WTC11 (cell line): ENCODE measurements around the gene NCAM2. TPM values are rescaled to one million over a fixed set of nuclear protein-coding genes. Genes with fewer than 3 reads are reported as not detected.

Experiments
- ATAC-seq: fragments of 200-7000 bp; cut with Tn5 transposase; 2 replicates; pipeline ENCODE4 v1.10.0; 2021; ENCODE audit warnings: mild to moderate bottlenecking, moderate library complexity
- CTCF ChIA-PET: fragments of 300-600 bp; sonication (Branson Sonifier 250); formaldehyde crosslinking; loops from one replicate; lab custom pipeline; 2021; ENCODE audit warnings: antibody characterized with exemption; lab: Charles Lee
- POLR2A ChIA-PET: fragments of 350-600 bp; sonication (Branson Sonifier 250); formaldehyde crosslinking; loops from one replicate; lab custom pipeline; 2021; ENCODE audit warnings: antibody characterized with exemption; lab: Charles Lee
- DNase-seq: peaks from one replicate; pipeline ENCODE4 v3.0.0; 2021; ENCODE audit warnings: low spot score
- H3K27ac Mint-ChIP-seq: 2 replicates; pipeline ENCODE4 v1.8.0; 2021; ENCODE audit warnings: mixed read lengths
- H3K27me3 Mint-ChIP-seq: 2 replicates; pipeline ENCODE4 v1.8.0; 2021; ENCODE audit warnings: low read depth, mild to moderate bottlenecking, moderate library complexity, mixed read lengths
- H3K36me3 Mint-ChIP-seq: 2 replicates; pipeline ENCODE4 v1.8.0; 2021; ENCODE audit warnings: mixed read lengths
- H3K4me1 Mint-ChIP-seq: 2 replicates; pipeline ENCODE4 v1.8.0; 2022; ENCODE audit warnings: mixed read lengths
- H3K4me3 Mint-ChIP-seq: 2 replicates; pipeline ENCODE4 v1.8.0; 2021; ENCODE audit warnings: mild to moderate bottlenecking, moderate library complexity, mixed read lengths
- H3K9me3 Mint-ChIP-seq: 2 replicates; pipeline ENCODE4 v1.8.0; 2021; ENCODE audit warnings: mixed read lengths
- ATF1 ChIP-seq: sonication (generic); formaldehyde crosslinking; IDR thresholded peaks from 2 replicates; pipeline ENCODE4 v1.8.1; 2023; ENCODE audit warnings: mild to moderate bottlenecking, moderate library complexity, missing genetic modification reagents
- CBFB ChIP-seq: sonication (generic); formaldehyde crosslinking; IDR thresholded peaks from 2 replicates; pipeline ENCODE4 v1.8.1; 2022; ENCODE audit warnings: mild to moderate bottlenecking, low read depth, missing genetic modification reagents
- ESRRA ChIP-seq: sonication (generic); formaldehyde crosslinking; IDR thresholded peaks from 2 replicates; pipeline ENCODE4 v1.8.1; 2022; ENCODE audit warnings: mild to moderate bottlenecking, missing genetic modification reagents, borderline replicate concordance
- ETV6 ChIP-seq: sonication (generic); formaldehyde crosslinking; IDR thresholded peaks from 2 replicates; pipeline ENCODE4 v1.8.1; 2022; ENCODE audit warnings: mild to moderate bottlenecking, missing genetic modification reagents
- FOXK1 ChIP-seq: sonication (generic); formaldehyde crosslinking; IDR thresholded peaks from 2 replicates; pipeline ENCODE4 v1.8.0; 2022; ENCODE audit warnings: mild to moderate bottlenecking, moderate library complexity, missing genetic modification reagents
- GTF2I ChIP-seq: fragments of 250-450 bp; sonication (Bioruptor Pico); conservative IDR thresholded peaks from 2 replicates; pipeline ENCODE4 v1.4.0; 2021; ENCODE audit warnings: mild to moderate bottlenecking
- MYBL2 ChIP-seq: sonication (generic); formaldehyde crosslinking; IDR thresholded peaks from 2 replicates; pipeline ENCODE4 v1.8.1; 2023; ENCODE audit warnings: mild to moderate bottlenecking, moderate library complexity, missing genetic modification reagents
- NFATC4 ChIP-seq: fragments of 250-450 bp; sonication (Bioruptor Pico); IDR thresholded peaks from 2 replicates; pipeline ENCODE4 v1.9.0; 2021; ENCODE audit warnings: mild to moderate bottlenecking
- NR1H2 ChIP-seq: sonication (generic); formaldehyde crosslinking; IDR thresholded peaks from 2 replicates; pipeline ENCODE4 v1.9.0; 2021; ENCODE audit warnings: mild to moderate bottlenecking, moderate library complexity, missing genetic modification reagents
- RELA ChIP-seq: sonication (generic); formaldehyde crosslinking; IDR thresholded peaks from 2 replicates; pipeline ENCODE4 v1.8.1; 2022; ENCODE audit warnings: missing genetic modification reagents, mild to moderate bottlenecking, borderline replicate concordance
- TP53 ChIP-seq: sonication (generic); formaldehyde crosslinking; IDR thresholded peaks from 2 replicates; pipeline ENCODE4 v1.8.1; 2023; ENCODE audit warnings: mild to moderate bottlenecking, missing genetic modification reagents
- USF2 ChIP-seq: sonication (generic); formaldehyde crosslinking; IDR thresholded peaks from 2 replicates; pipeline ENCODE4 v1.8.1; 2023; ENCODE audit warnings: mild to moderate bottlenecking, missing genetic modification reagents, moderate library complexity
- ZNF138 ChIP-seq: sonication (generic); formaldehyde crosslinking; conservative IDR thresholded peaks from 2 replicates; pipeline ENCODE4 v1.8.1; 2022; ENCODE audit warnings: mild to moderate bottlenecking, moderate library complexity, missing genetic modification reagents
- ZNF263 ChIP-seq: sonication (generic); formaldehyde crosslinking; IDR thresholded peaks from 2 replicates; pipeline ENCODE4 v1.8.1; 2022; ENCODE audit warnings: low read depth, mild to moderate bottlenecking, moderate library complexity, missing genetic modification reagents
- ZNF281 ChIP-seq: sonication (generic); formaldehyde crosslinking; IDR thresholded peaks from 2 replicates; pipeline ENCODE4 v1.8.0; 2023; ENCODE audit warnings: mild to moderate bottlenecking, missing genetic modification reagents
- ZNF317 ChIP-seq: sonication (generic); formaldehyde crosslinking; IDR thresholded peaks from 2 replicates; pipeline ENCODE4 v1.8.1; 2023; ENCODE audit warnings: low read depth, mild to moderate bottlenecking, moderate library complexity, missing genetic modification reagents, borderline replicate concordance
- ZNF396 ChIP-seq: fragments of 250-450 bp; sonication (Bioruptor Pico); IDR thresholded peaks from 2 replicates; pipeline ENCODE4 v1.8.0; 2021; ENCODE audit warnings: mild to moderate bottlenecking, moderate library complexity, borderline replicate concordance
- ZNF671 ChIP-seq: fragments of 250-450 bp; sonication (Bioruptor Pico); IDR thresholded peaks from 2 replicates; pipeline ENCODE4 v1.8.0; 2021; ENCODE audit warnings: mild to moderate bottlenecking
- total RNA-seq: library from RNA; stranded (reverse); gene quantifications from 3 replicates; pipeline ENCODE4 v1.2.3, GENCODE V29; 2021
- TF ChIP-seq, protein P1 (sequence below): sonication (generic); formaldehyde crosslinking; IDR thresholded peaks from 2 replicates; pipeline ENCODE4 v1.8.0; 2022; ENCODE audit warnings: missing genetic modification reagents
- TF ChIP-seq, protein P2 (sequence below): fragments of 250-450 bp; sonication (Bioruptor Pico); IDR thresholded peaks from 2 replicates; pipeline ENCODE4 v2.1.2; 2022; ENCODE audit warnings: mild to moderate bottlenecking, moderate library complexity
- TF ChIP-seq, protein P3 (sequence below): sonication (generic); formaldehyde crosslinking; IDR thresholded peaks from 2 replicates; pipeline ENCODE4 v1.8.0; 2022; ENCODE audit warnings: mild to moderate bottlenecking, missing genetic modification reagents

NCAM2 gene
- total RNA-seq, 1 experiment from 2014 or later, result 1.6 TPM

DNA sequence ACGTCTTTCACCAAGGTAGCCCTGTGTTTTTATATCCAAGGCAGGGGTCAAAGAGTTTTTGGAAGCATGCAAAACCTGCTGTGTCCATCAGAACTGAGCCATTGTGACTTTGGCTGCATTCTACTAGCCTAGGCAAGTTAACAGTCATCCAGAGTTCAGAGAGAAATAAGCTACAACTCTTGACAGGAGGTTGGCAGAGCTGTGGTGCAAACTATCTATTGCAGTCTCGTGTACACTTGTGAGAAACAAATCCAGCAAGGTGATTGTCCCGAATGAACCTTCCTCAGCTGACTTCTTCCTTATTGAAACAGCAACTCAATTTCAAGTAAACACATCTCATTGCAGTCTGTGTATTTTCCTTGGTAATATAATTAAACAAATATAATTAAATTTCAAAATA, 124.5 kb downstream of the NCAM2 start (continued):
- TF ChIP-seq, protein P1, sequence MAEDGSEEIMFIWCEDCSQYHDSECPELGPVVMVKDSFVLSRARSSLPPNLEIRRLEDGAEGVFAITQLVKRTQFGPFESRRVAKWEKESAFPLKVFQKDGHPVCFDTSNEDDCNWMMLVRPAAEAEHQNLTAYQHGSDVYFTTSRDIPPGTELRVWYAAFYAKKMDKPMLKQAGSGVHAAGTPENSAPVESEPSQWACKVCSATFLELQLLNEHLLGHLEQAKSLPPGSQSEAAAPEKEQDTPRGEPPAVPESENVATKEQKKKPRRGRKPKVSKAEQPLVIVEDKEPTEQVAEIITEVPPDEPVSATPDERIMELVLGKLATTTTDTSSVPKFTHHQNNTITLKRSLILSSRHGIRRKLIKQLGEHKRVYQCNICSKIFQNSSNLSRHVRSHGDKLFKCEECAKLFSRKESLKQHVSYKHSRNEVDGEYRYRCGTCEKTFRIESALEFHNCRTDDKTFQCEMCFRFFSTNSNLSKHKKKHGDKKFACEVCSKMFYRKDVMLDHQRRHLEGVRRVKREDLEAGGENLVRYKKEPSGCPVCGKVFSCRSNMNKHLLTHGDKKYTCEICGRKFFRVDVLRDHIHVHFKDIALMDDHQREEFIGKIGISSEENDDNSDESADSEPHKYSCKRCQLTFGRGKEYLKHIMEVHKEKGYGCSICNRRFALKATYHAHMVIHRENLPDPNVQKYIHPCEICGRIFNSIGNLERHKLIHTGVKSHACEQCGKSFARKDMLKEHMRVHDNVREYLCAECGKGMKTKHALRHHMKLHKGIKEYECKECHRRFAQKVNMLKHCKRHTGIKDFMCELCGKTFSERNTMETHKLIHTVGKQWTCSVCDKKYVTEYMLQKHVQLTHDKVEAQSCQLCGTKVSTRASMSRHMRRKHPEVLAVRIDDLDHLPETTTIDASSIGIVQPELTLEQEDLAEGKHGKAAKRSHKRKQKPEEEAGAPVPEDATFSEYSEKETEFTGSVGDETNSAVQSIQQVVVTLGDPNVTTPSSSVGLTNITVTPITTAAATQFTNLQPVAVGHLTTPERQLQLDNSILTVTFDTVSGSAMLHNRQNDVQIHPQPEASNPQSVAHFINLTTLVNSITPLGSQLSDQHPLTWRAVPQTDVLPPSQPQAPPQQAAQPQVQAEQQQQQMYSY (CRISPR knock-in tag), result no peak
- TF ChIP-seq ATF1 (CRISPR knock-in tag) (no peak), CBFB (CRISPR knock-in tag) (no peak)

GRCh38 chr21:21132390-21132789, 134.2 kb downstream of the NCAM2 start:
- ATAC-seq (no peak), DNase-seq (no peak)
- H3K9me3 Mint-ChIP-seq, result peaks cover 3% of the 10 kb centered on the region; the same call in 1 of the 2 replicates
- no peaks in the 10 kb centered on the region for H3K36me3 Mint-ChIP-seq
- no peak for TF ChIP-seq RELA (CRISPR knock-in tag)
- no peak for TF ChIP-seq ZNF281 (CRISPR knock-in tag)
- TF ChIP-seq GTF2I, result no peak
- TF ChIP-seq ESRRA (CRISPR knock-in tag), result no peak
- TF ChIP-seq, protein P2, sequence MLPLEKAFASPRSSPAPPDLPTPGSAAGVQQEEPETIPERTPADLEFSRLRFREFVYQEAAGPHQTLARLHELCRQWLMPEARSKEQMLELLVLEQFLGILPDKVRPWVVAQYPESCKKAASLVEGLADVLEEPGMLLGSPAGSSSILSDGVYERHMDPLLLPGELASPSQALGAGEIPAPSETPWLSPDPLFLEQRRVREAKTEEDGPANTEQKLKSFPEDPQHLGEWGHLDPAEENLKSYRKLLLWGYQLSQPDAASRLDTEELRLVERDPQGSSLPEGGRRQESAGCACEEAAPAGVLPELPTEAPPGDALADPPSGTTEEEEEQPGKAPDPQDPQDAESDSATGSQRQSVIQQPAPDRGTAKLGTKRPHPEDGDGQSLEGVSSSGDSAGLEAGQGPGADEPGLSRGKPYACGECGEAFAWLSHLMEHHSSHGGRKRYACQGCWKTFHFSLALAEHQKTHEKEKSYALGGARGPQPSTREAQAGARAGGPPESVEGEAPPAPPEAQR (CRISPR knock-in tag), result no peak
- TF ChIP-seq, protein P3, sequence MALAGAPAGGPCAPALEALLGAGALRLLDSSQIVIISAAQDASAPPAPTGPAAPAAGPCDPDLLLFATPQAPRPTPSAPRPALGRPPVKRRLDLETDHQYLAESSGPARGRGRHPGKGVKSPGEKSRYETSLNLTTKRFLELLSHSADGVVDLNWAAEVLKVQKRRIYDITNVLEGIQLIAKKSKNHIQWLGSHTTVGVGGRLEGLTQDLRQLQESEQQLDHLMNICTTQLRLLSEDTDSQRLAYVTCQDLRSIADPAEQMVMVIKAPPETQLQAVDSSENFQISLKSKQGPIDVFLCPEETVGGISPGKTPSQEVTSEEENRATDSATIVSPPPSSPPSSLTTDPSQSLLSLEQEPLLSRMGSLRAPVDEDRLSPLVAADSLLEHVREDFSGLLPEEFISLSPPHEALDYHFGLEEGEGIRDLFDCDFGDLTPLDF (CRISPR knock-in tag), result no peak
- no peak for TF ChIP-seq ZNF138 (CRISPR knock-in tag)
- TF ChIP-seq ZNF263 (CRISPR knock-in tag), result no peak
- TF ChIP-seq ETV6 (CRISPR knock-in tag), result no peak
- no peak for TF ChIP-seq ZNF317 (CRISPR knock-in tag)
- TF ChIP-seq ZNF396 (CRISPR knock-in tag), result no peak
- TF ChIP-seq TP53 (CRISPR knock-in tag), result no peak
- no peak for TF ChIP-seq FOXK1 (CRISPR knock-in tag)
- TF ChIP-seq NFATC4, result no peak
- no peak for TF ChIP-seq USF2
- no peak for TF ChIP-seq NR1H2
- TF ChIP-seq ZNF671, result no peak
- no peak for TF ChIP-seq MYBL2 (CRISPR knock-in tag)
- 0 out of 2 replicates have a peak, but pooled peaks cover 2% of the 10 kb centered on the region for H3K4me1 Mint-ChIP-seq
- no peaks in the 10 kb centered on the region for H3K27me3 Mint-ChIP-seq
- H3K27ac Mint-ChIP-seq, result no peak overlapping the region
- H3K4me3 Mint-ChIP-seq, result no peak overlapping the region
- ChIA-PET POLR2A (no interaction called here), CTCF (no interaction called here)
